Neuronal stem cell (in vitro differentiated cells): ENCODE measurements around the gene TVP23B. TPM values are rescaled to one million over a fixed set of nuclear protein-coding genes. Genes with fewer than 3 reads are reported as not detected.
A peak's percentile ranks its signal among the peaks of the same experiment; 100 is the strongest.
"Not testable (repeated sequence)": the region's sequence is repeated elsewhere in the genome, so short reads cannot be mapped to it uniquely, and the experiment has no call there.

Experiments
- DNase-seq: peaks from one replicate; pipeline ENCODE4 v3.0.0-alpha.2; 2013; ENCODE audit warnings: low spot score
- H2AFZ ChIP-seq: one replicate; pipeline ENCODE4 v1.6.1; 2013; ENCODE audit warnings: mild to moderate bottlenecking, low read length, inconsistent platforms
- H2AK5ac ChIP-seq: 2 replicates; pipeline ENCODE4 v1.6.1; 2013; ENCODE audit warnings: low read depth, mild to moderate bottlenecking, inconsistent platforms, low read length, moderate library complexity, mixed read lengths
- H2BK120ac ChIP-seq: 2 replicates; pipeline ENCODE4 v1.6.1; 2013; ENCODE audit warnings: low read depth, mild to moderate bottlenecking, inconsistent platforms, low read length, moderate library complexity, mixed read lengths
- H2BK12ac ChIP-seq: one replicate; pipeline ENCODE4 v1.6.1; 2013; ENCODE audit warnings: low read length, inconsistent platforms
- H2BK15ac ChIP-seq: 2 replicates; pipeline ENCODE4 v1.6.1; 2013; ENCODE audit warnings: mild to moderate bottlenecking, low read length, inconsistent platforms, mixed read lengths
- H2BK5ac ChIP-seq: one replicate; pipeline ENCODE4 v1.6.1; 2013; ENCODE audit warnings: inconsistent platforms, mild to moderate bottlenecking, low read length, moderate library complexity
- H3K14ac ChIP-seq: one replicate; pipeline ENCODE4 v1.6.1; 2013; ENCODE audit warnings: low read length, inconsistent platforms
- H3K18ac ChIP-seq: 2 replicates; pipeline ENCODE4 v1.6.1; 2013; ENCODE audit warnings: low read length, inconsistent platforms
- H3K23ac ChIP-seq: 2 replicates; pipeline ENCODE4 v1.6.1; 2013; ENCODE audit warnings: low read depth, mild to moderate bottlenecking, mixed read lengths, low read length, inconsistent platforms; ENCODE audit not compliant: poor library complexity
- H3K27ac ChIP-seq: replicated peaks from 3 replicates; pipeline ENCODE4 v1.5.1; 2013; ENCODE audit warnings: low read length, inconsistent platforms
- H3K27me3 ChIP-seq, 3 experiments: 2 replicates each; pipeline ENCODE4 v1.6.1; 2013; ENCODE audit warnings: low read length in 3 of 3, mild to moderate bottlenecking in 2 of 3, inconsistent platforms in 1 of 3, low read depth in 1 of 3, mixed read lengths in 1 of 3, moderate library complexity in 1 of 3; ENCODE audit not compliant: control insufficient read depth in 3 of 3, insufficient read depth in 3 of 3
- H3K36me3 ChIP-seq, 2 donors: replicated peaks in 1 of 2; 2 replicates each; pipeline ENCODE4 v1.6.1; 2013; ENCODE audit warnings: low read length in 2 of 2; ENCODE audit not compliant: control insufficient read depth in 2 of 2, insufficient read depth in 2 of 2
- H3K4ac ChIP-seq: 2 replicates; pipeline ENCODE4 v1.6.1; 2013; ENCODE audit warnings: inconsistent platforms, mild to moderate bottlenecking, low read length, moderate library complexity
- H3K4me1 ChIP-seq, 2 donors: 1 replicate in 1 of 2; 2 replicates in 1 of 2; pipeline ENCODE4 v1.6.1; 2013; ENCODE audit warnings: low read length in 2 of 2, low read depth in 1 of 2; ENCODE audit not compliant: control insufficient read depth in 2 of 2, insufficient read depth in 1 of 2
- H3K4me2 ChIP-seq: one replicate; pipeline ENCODE4 v1.6.1; 2013; ENCODE audit warnings: mild to moderate bottlenecking, low read length, inconsistent platforms; ENCODE audit not compliant: insufficient read depth, poor library complexity, severe bottlenecking
- H3K4me3 ChIP-seq, 2 donors: 2 replicates each; pipeline ENCODE4 v1.5.1; 2013; ENCODE audit warnings: low read length in 2 of 2, mild to moderate bottlenecking in 2 of 2, inconsistent platforms in 1 of 2, moderate library complexity in 1 of 2
- H3K79me1 ChIP-seq: one replicate; pipeline ENCODE4 v1.6.1; 2013; ENCODE audit warnings: low read depth, mild to moderate bottlenecking, inconsistent platforms, low read length, moderate library complexity
- H3K9ac ChIP-seq: one replicate; pipeline ENCODE4 v1.6.1; 2013; ENCODE audit warnings: mild to moderate bottlenecking, low read depth, low read length, inconsistent platforms; ENCODE audit not compliant: poor library complexity
- H3K9me3 ChIP-seq, 2 donors: replicated peaks in 1 of 2; 2 replicates each; pipeline versions ENCODE3 to v1.6.1; 2013; ENCODE audit warnings: low read length in 2 of 2, mild to moderate bottlenecking in 2 of 2, inconsistent platforms in 1 of 2, low read depth in 1 of 2, mixed read lengths in 1 of 2, moderate library complexity in 1 of 2; ENCODE audit not compliant: control insufficient read depth in 2 of 2, insufficient read depth in 1 of 2
- H4K8ac ChIP-seq: one replicate; pipeline ENCODE4 v1.6.1; 2013; ENCODE audit warnings: low read depth, mild to moderate bottlenecking, inconsistent platforms, low read length, moderate library complexity
- H4K91ac ChIP-seq: one replicate; pipeline ENCODE4 v1.6.1; 2013; ENCODE audit warnings: low read length, low read depth, mild to moderate bottlenecking, inconsistent platforms; ENCODE audit not compliant: poor library complexity
- WGBS, 2 donors: extraction: QIAGEN DNeasy Blood & Tissue Kit; methylation state at CpG; one replicate each; pipeline ENCODE4 v1.1.7; 2013; ENCODE audit warnings: missing lambda C conversion rate in 2 of 2, mixed read lengths in 1 of 2; ENCODE audit not compliant: insufficient read length in 2 of 2, insufficient replicate concordance in 1 of 2; ENCODE audit errors: extremely low coverage in 2 of 2; 5-methylcytosine and 5-hydroxymethylcytosine counted together
- polyA plus RNA-seq, 2 experiments: library from polyadenylated mRNA; stranded (reverse); fragments of 200-250 nt; gene quantifications; one replicate each; pipeline ENCODE4 v1.2.3, GENCODE V29; 2013

Gene TVP23B
- polyA plus RNA-seq (2013, experiment 1 of 2), result 11.8 TPM
- polyA plus RNA-seq (2013, experiment 2 of 2), result 11.3 TPM

GRCh38 chr17:18780991-18781718, at the start of gene TVP23B:
Gene TVP23B (plus strand): TSS chr17:18781183. CDS start chr17:18781294, 111 bp downstream.
- H3K9me3 ChIP-seq, H3K79me1 ChIP-seq, H3K18ac ChIP-seq, H3K27ac ChIP-seq, H2BK120ac ChIP-seq, H3K27me3 ChIP-seq, H4K91ac ChIP-seq, H2BK15ac ChIP-seq, H2AK5ac ChIP-seq, H3K36me3 ChIP-seq, H3K4ac ChIP-seq, H2BK12ac ChIP-seq, H3K14ac ChIP-seq, H3K9ac ChIP-seq, H2BK5ac ChIP-seq, H4K8ac ChIP-seq, H3K4me1 ChIP-seq: not testable (repeated sequence)
- Histone ChIP-seq H2AFZ (peak within 1 kb of the TSS; percentile 74), H3K23ac (peak within 1 kb of the TSS; percentile 73), H3K4me2 (peak within 1 kb of the TSS; percentile 25), H3K4me3 (peak within 1 kb of the TSS; percentile 50 to 79)
- no CpG with 5 or more reads among the region's 56 CpGs for WGBS, 2 donors
- DNase-seq, result peak; percentile 84

GRCh38 chr17:18732438-18732837, 48.5 kb upstream of the TVP23B start:
- not testable (repeated sequence) for H4K8ac ChIP-seq, H2BK15ac ChIP-seq, H3K4me2 ChIP-seq, H4K91ac ChIP-seq, H2BK120ac ChIP-seq, H3K79me1 ChIP-seq, H2AK5ac ChIP-seq, H2AFZ ChIP-seq, H3K4me1 ChIP-seq, H2BK12ac ChIP-seq, H3K4ac ChIP-seq, H3K9me3 ChIP-seq, H2BK5ac ChIP-seq, H3K27ac ChIP-seq, DNase-seq, H3K18ac ChIP-seq, H3K14ac ChIP-seq, H3K36me3 ChIP-seq, H3K27me3 ChIP-seq, H3K23ac ChIP-seq, H3K9ac ChIP-seq, H3K4me3 ChIP-seq
- WGBS, 2 donors, result no CpG with 5 or more reads among the region's 1 CpG

- not testable (repeated sequence) for H2BK5ac ChIP-seq, H2AK5ac ChIP-seq, H3K36me3 ChIP-seq, H3K23ac ChIP-seq, H3K4me3 ChIP-seq, H2AFZ ChIP-seq, H4K8ac ChIP-seq, H3K4me1 ChIP-seq, H4K91ac ChIP-seq, H3K79me1 ChIP-seq, H3K4me2 ChIP-seq, H2BK120ac ChIP-seq, H3K14ac ChIP-seq, H2BK15ac ChIP-seq, H3K9me3 ChIP-seq, H3K9ac ChIP-seq, DNase-seq, H3K4ac ChIP-seq, H3K18ac ChIP-seq, H2BK12ac ChIP-seq, H3K27me3 ChIP-seq, H3K27ac ChIP-seq
- no CpG with 5 or more reads among the region's 4 CpGs for WGBS, 2 donors
These were observed 47.6 kb upstream of the TVP23B start for GRCh38 chr17:18733350-18733749.

- H4K91ac ChIP-seq, H3K4me1 ChIP-seq, H4K8ac ChIP-seq, H3K23ac ChIP-seq, H3K27ac ChIP-seq, H3K9ac ChIP-seq, H3K9me3 ChIP-seq, H3K14ac ChIP-seq, H2BK5ac ChIP-seq, DNase-seq, H3K18ac ChIP-seq, H3K79me1 ChIP-seq, H2BK120ac ChIP-seq, H2AK5ac ChIP-seq, H2AFZ ChIP-seq, H2BK12ac ChIP-seq, H3K4ac ChIP-seq, H3K36me3 ChIP-seq, H3K4me3 ChIP-seq, H3K4me2 ChIP-seq, H3K27me3 ChIP-seq, H2BK15ac ChIP-seq: not testable (repeated sequence)
- WGBS, 2 donors, result no CpG with 5 or more reads among the region's 7 CpGs
These were observed 41.2 kb upstream of the TVP23B start for GRCh38 chr17:18739616-18740391.
